Measurements from ENCODE around the gene ERAP2.

- TF ChIP-seq CTCF (IDR thresholded peaks at IDR 0.05), result no peak
- TF ChIP-seq REST (IDR thresholded peaks at IDR 0.05; ENCODE audit: insufficient read depth in 1 of 2, low read depth in 2 of 2, low read length in 1 of 2), result no peak
- TF ChIP-seq POLR2AphosphoS5 (IDR thresholded peaks at IDR 0.05; ENCODE audit: low read depth, low read length), result no peak
- TF ChIP-seq SIN3A (IDR thresholded peaks at IDR 0.05; ENCODE audit: borderline replicate concordance, insufficient read depth, low read depth, low read length), result no peak
These were observed 40.5 kb upstream of the ERAP2 start for GRCh38 chr5:96835791-96836191.
